Measurements from ENCODE around the gene CREB3L2.

GRCh38 chr7:137966641-137967142 is 35.2 kb downstream of the CREB3L2 start:
- TF ChIP-seq POLR2A (IDR thresholded peaks at IDR 0.05) (no peak), POLR2AphosphoS5 (IDR thresholded peaks at IDR 0.05) (no peak), EP300 (IDR thresholded peaks at IDR 0.05) (no peak)
